Measurements from ENCODE around the gene ENKUR.
"Not testable (repeated sequence)": the region's sequence is repeated elsewhere in the genome, so short reads cannot be mapped to it uniquely, and the experiment has no call there.

Gene ENKUR

GRCh38 chr10:25018703-25019102 lies 2.7 kb upstream of the ENKUR start:
- DNase-seq = no peak

GRCh38 chr10:25017661-25018060 lies 1.7 kb upstream of the ENKUR start:
- no peak for DNase-seq

- DNase-seq = peak; percentile 76
Measured at GRCh38 chr10:25017154-25017590, 1.2 kb upstream of the ENKUR start.

GRCh38 chr10:25016376-25017153 lies 607 bp upstream of the ENKUR start, which contains the start of gene THNSL1:
Gene THNSL1 (plus strand): TSS chr10:25016612. CDS start chr10:25023224, 6,612 bp downstream.
- peak; percentile 95 for DNase-seq

- DNase-seq = no peak
Measured at GRCh38 chr10:25014579-25014978, 1.4 kb downstream of the ENKUR start.

GRCh38 chr10:25011591-25011990 lies 4.4 kb downstream of the ENKUR start:
- not testable (repeated sequence) for DNase-seq

DNA sequence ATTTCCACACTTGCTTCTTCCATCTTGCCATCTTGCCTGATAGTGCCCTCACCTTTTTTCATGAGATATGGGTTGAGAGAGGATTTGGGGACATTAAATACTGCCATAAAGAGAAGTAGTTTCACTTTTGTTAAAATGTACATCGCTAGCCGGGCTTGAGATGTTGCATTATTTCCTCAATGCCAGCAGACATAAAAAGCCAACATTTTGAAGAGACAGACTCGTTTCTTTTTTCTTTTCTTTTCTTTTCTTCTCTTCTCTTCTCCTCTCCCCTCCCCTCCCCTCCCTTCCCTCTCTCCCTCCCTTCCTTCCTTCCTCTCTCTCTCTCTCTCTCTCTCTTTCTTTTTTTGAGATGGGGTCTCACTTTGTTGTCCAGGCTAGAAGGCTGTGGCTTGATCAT lies 17.9 kb downstream of the ENKUR start:
- DNase-seq = no peak

DNA sequence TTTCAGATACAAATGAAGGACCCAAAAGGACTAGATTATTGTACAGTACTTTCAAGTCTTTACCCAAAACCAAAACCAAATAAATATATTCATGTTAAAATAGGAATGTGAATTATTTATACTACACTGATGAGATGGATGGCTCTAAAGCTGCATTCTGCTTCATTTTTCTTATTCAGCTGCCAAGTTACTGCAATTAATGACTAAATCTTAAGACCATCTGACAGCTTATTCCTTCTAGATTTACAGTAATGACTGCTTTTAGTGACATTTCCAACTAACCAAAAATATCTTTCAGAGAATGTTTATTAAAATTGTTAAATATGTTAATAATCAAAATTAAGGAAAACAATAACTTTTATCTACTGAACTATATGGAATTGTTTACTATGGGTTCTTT lies 20.9 kb downstream of the ENKUR start:
- DNase-seq = no peak

DNA sequence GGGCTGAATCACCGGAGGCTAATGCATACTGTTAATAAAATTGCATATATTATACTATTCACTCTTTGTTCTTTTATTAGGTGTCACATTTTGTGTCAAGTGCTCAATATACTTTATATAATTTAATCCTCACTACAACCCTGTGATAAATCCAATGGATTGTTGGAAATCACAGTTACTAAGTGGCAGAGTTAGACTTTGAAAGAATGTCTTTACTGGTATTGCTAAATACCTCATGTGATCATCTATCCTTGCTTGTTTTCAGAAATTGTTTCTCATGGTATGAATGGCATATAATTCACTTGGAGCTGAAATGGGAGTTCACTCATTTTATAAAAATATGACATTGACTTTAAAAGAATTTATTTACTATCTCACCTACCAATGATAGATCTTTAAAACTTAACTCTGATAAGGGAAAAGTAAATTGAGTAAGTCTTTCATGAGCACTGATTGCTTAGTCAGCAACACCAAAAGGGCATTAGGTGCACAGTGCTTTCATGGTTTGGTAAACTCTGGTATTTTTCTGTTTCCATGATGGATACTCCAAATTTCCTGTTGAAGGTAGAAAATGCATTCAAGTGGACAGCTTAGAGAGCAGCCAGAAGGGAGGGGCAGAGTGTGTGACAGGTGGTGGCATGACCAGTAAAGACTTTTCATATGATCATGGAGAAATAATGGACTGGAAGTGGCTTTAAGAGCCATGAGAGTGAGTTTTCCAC lies 22.6 kb downstream of the ENKUR start:
- DNase-seq = no peak

DNA sequence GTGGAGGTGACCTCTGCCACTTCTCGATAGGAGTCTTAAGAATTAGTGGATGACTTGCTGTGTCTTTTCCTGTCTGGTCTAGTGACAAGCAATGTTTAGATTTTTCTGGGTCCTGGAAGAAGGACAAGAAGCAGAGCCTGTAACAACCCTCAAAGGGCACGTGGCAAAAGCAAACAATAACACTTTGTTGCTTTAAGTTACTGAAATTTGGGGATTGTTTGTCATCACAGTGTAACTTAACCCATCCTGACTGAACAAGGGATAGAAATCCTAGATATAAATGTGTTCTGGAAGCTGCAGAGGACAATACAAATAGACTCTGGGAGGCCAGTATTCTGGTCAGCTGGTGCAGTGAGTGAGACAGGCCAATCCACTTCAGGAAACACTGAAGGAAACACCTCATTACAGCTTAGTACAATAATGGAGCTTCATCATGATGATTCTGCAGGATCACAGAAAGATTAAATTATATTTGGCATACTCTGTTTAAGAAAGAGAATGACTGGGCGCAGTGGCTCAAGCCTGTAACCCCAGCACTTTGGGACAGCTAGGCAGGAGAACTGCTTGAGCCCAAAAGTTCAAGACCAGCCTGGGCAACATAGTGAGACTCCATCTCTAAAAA lies 23.3 kb downstream of the ENKUR start:
- no peak for DNase-seq

DNA sequence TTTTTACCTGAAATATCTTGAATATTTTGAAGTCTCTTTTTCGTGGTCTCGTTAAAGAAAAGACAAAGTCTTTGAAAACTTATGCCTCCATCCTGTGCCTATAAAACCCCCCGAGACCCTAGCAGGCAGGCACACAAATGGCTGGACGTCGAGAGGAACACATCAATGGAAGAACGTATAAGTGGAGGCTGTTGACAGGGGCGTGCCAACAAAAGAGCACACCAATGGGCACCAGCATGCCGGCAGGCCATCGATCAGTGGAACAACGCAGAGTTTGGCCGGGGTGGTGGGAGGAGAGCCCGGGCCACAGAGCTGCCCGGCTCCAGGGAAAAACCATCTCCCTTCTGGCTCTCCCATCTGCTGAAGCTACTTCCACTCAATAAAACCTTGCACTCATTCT lies 24.7 kb downstream of the ENKUR start:
- no peak for DNase-seq

GRCh38 chr10:24989867-24990266 lies 26.1 kb downstream of the ENKUR start:
- no peak for DNase-seq

- DNase-seq = no peak
Measured at GRCh38 chr10:24988831-24989640, 26.9 kb downstream of the ENKUR start.

DNA sequence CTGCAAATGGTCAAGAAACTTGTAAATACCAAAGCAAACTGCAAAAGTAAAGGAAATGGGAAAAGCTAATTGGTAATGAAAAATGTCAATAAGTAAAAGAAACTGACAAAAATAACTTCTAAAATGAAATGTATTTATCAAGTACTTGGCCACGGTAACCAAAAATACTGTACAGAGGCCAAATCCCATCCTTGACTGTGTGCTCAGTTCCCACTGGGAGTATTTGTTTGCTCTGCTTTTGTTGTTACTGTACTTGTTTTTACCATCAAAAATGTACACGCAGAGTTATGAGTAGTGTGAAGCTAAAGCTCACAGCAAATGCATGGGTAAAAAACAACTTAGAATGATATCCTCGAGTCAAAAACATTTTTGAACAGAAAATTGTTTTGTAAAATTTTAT lies 31.1 kb downstream of the ENKUR start:
- no peak for DNase-seq

DNA sequence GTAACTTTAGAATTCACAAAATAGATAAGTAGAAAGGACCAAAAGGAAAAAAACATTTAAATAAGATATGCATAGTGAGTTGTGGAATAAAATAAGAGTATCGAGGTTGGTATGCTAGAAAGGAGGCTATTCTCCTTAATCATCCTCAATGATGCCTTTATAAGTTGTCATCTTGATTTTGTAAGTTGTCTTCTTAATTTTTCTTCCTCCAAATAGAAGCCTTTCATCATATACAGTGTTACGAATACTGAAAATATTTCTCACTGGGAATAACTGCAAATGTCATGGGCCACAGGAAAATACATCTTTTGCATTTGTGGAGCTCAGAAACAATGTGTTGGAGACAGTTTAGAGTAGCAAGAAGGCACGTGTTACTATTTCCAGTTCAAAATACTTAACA lies 32.0 kb downstream of the ENKUR start:
- DNase-seq = no peak

DNA sequence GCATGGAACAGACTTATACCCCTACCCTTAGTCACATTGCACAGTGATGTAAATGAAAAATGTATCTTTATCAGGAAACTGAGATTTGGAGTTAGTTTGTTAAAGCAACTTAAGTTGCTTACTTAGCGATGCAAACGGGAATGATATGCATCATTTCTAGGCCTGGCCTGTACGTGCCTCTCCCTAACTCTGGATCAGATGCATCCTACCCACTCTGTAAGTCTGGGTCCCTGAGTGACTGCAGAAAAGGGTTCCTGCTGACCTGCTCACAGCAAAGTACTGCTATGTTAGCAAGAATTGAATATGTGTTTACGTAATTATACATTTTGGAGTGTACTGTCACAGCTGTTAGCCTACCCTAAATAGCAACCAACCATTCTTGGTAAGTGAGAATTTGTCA lies 32.8 kb downstream of the ENKUR start:
- DNase-seq = no peak

DNA sequence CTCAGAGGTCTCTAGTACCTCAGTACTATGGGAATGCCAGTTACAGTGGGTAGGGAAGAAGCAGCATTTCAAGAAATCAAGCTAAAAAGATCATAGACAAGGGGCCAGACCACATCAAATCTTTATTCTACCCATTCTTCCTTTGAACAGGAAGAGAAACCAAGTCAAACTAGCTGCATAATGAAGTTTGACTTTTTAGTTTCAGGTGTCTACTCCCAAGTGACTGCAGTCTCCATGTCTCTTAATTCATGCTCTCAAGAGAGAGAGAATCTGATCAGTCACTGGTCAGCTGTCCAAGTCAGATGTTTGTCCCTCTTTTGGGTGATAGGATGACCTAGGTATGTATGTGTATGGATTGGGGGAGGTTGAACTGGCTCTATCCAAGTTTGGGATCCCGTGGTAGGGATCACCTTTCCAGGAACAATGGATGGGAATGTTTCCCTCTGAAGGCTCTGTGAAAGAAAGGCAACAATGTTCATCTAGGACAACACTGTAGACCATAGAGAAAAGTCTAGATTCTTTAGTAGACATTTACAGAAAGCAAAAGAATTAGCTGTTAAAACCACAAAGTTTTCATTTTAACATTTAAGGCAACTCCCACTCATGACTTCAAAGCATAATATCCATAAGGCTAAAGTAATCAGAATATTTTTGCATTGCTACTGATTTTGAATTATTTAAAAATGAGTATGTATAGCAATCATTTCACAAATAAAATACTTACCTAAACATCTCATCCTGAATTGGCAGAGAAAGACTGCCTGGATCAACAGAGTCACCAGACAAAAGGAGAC lies 33.4 kb downstream of the ENKUR start:
- no peak for DNase-seq

DNA sequence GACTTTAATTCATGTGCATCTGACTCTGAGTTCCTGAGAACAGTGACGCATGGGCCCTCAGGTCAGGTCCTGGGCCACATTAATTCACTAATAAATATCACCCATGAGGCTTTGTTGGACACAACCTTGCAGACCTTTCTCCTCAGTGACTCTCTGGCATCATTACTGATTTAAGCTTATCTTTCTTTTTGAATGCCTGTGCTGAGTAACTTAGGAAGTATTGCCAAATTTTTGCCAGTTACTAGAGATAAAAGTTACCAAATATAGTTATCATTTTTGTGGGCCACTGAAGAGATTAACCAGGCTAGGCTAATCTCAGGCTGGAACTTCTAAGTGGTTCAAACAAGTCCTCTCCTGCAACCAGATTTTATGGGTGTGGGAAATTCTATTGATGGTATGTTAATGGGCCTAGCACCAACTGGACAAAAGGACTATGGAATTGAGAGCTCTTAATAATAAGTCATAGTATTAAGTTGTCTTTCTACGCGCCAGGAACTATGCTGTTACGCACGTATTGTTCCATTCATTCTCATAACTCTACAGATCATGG lies 34.7 kb downstream of the ENKUR start:
- DNase-seq = no peak

DNA sequence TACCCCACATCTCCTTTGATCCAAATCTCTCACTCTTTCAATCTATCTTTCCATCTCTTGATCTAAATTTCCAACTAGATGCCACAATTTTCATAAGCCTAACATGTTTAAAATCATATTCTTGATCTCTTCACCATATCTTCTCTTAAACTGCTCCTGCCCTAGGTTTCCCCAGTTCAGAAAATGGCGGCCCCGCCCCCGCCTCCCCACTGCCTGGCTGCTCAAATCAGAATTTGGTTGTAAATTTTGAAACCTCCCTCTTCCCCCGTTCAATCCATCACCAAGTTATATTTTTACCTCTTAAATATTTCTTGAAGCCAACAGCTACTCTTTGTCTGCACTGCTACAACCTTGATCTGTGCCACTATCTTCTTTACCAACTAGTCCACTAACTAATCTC lies 36.3 kb downstream of the ENKUR start:
- DNase-seq = no peak

- no peak for DNase-seq
Measured at GRCh38 chr10:24974976-24975375, 41.0 kb downstream of the ENKUR start.

GRCh38 chr10:24973163-24973562 lies 42.8 kb downstream of the ENKUR start:
- DNase-seq = no peak

GRCh38 chr10:24971374-24971773 lies 44.6 kb downstream of the ENKUR start:
- no peak for DNase-seq
